Measurements from ENCODE around the gene SELE. TPM values are rescaled to one million over a fixed set of nuclear protein-coding genes. Genes with fewer than 3 reads are reported as not detected.

Gene SELE
- total and polyA plus RNA-seq, 2 of the 4 experiments (the other 2 are of a cell fraction): not detected

- Histone ChIP-seq H2BK120ac (ENCODE audit: low read depth, low read length) (no peak overlapping the region), H3K4ac (ENCODE audit: low read depth, low read length) (no peak overlapping the region), H2AFZ (replicated peaks; ENCODE audit: low read length, poor library complexity) (no peak overlapping the region), H2BK15ac (ENCODE audit: low read depth, low read length) (no peak overlapping the region), H3K27me3 (ENCODE audit: control insufficient read depth, insufficient read depth, low read length) (no peaks in the 10 kb centered on the region; the same call in 1 of the 2 replicates), H3K9ac (ENCODE audit: low read depth, low read length) (no peak overlapping the region), H3K56ac (ENCODE audit: extremely low read depth, insufficient read depth, low read length) (no peak overlapping the region), H4K20me1 (ENCODE audit: insufficient read depth, low read length) (no peaks in the 10 kb centered on the region), H3K4me3 (ENCODE audit: insufficient read depth, low read depth, low read length) (no peak overlapping the region), H3K9me1 (ENCODE audit: insufficient read depth, low read length) (no peaks in the 10 kb centered on the region), H3K79me1 (ENCODE audit: low read depth in 1 of 2, low read length in 2 of 2) (no peaks in the 10 kb centered on the region), H3K18ac (ENCODE audit: low read depth, low read length) (no peak overlapping the region), H4K8ac (ENCODE audit: low read depth in 2 of 2, low read length in 2 of 2) (no peak overlapping the region), H3K27ac (ENCODE audit: insufficient read depth, low read length) (no peak overlapping the region), H2BK5ac (ENCODE audit: low read depth, low read length, poor library complexity, severe bottlenecking) (no peak overlapping the region), H3K14ac (replicated peaks; ENCODE audit: low read depth, low read length) (no peak overlapping the region), H3K36me3 (ENCODE audit: control insufficient read depth, insufficient read depth, low read length) (no peaks in the 10 kb centered on the region), H3K9me3 (ENCODE audit: control insufficient read depth, insufficient read depth, low read length) (no peaks in the 10 kb centered on the region), H4K91ac (ENCODE audit: insufficient read depth, low read depth, low read length) (no peak overlapping the region), H2AK9ac (replicated peaks; ENCODE audit: low read depth, low read length, poor library complexity) (no peak overlapping the region), H3K4me1 (ENCODE audit: control insufficient read depth, insufficient read depth, low read length) (no peaks in the 10 kb centered on the region), H3K4me2 (ENCODE audit: low read depth, low read length) (no peak overlapping the region; the same call in 1 of the 2 replicates), H3K23ac (ENCODE audit: low read depth, low read length) (no peak overlapping the region), H4K5ac (ENCODE audit: low read depth, low read length) (no peak overlapping the region), H2AK5ac (ENCODE audit: low read depth, low read length) (no peak overlapping the region), H2BK20ac (ENCODE audit: low read depth, low read length) (no peak overlapping the region)
- whole genome bisulfite sequencing, 2 experiments (ENCODE audit: extremely low coverage in 2 of 2, insufficient read length in 1 of 2): 20% methylated on average over 1 of the region's 5 CpGs; no CpG with 5 or more reads in 1 of the 2 experiments
- DNase-seq: no peak
- ChIA-PET POLR2A (ENCODE audit: unreplicated experiment) (no interaction called here), CTCF (interaction anchor here (0.6 kb wide), 1 partner anchor 41 kb away, joined by 3 read pairs; no protein-coding TSS in a partner anchor)
- TF ChIP-seq CTCF (conservative IDR thresholded peaks at IDR 0.05; ENCODE audit: low read depth, low read length) (no peak), FOS (IDR thresholded peaks at IDR 0.05; ENCODE audit: low read depth, low read length) (no peak), POLR2A (IDR thresholded peaks at IDR 0.05; ENCODE audit: low read depth, low read length) (no peak), CHD1 (IDR thresholded peaks at IDR 0.05; ENCODE audit: low read depth, low read length) (no peak), SMC3 (IDR thresholded peaks at IDR 0.05; ENCODE audit: low read depth, low read length) (no peak), MAFK (IDR thresholded peaks at IDR 0.05; ENCODE audit: low read depth, low read length) (no peak), RCOR1 (IDR thresholded peaks at IDR 0.05; ENCODE audit: insufficient replicate concordance, low read length) (no peak), RFX5 (IDR thresholded peaks at IDR 0.05; ENCODE audit: low read depth, low read length) (no peak), BHLHE40 (IDR thresholded peaks at IDR 0.05; ENCODE audit: low read depth, low read length) (no peak)
- no TSS peak for BruUV-seq (replicated peaks)
- in situ Hi-C loops (cut with MboI; ENCODE audit: low sequenced_read_pairs): no loop called here
- ATAC-seq (ENCODE audit: low read depth): no peak
- intact Hi-C loops (cut with micrococcal nuclease): no loop called here
- dilution Hi-C loops (cut with HindIII; ENCODE audit: low sequenced_read_pairs, unreplicated experiment): no loop called here
Observed at GRCh38 chr1:169739980-169740379, 6.1 kb upstream of the SELE start.

All from IMR-90 (cell line).